ENCODE data around the gene RREB1.

GRCh38 chr6:7169296-7169721 lies 61.5 kb downstream of the RREB1 start:
- TF ChIP-seq POLR2A (IDR thresholded peaks at IDR 0.05; ENCODE audit: low read depth, low read length) (no peak), POLR2AphosphoS5 (IDR thresholded peaks at IDR 0.05; ENCODE audit: low read depth, low read length) (no peak), POU2F2 (IDR thresholded peaks at IDR 0.05; ENCODE audit: low read depth, low read length) (no peak), TAF1 (IDR thresholded peaks at IDR 0.05; ENCODE audit: low read depth, low read length) (no peak), SPI1 (IDR thresholded peaks at IDR 0.05; ENCODE audit: low read depth, low read length) (no peak)

Data from GM12891 (cell line).